A172 (cell line): Measurements from ENCODE around the gene RABEP1. TPM values are rescaled to one million over a fixed set of nuclear protein-coding genes. Genes with fewer than 3 reads are reported as not detected.
A peak's percentile ranks its signal among the peaks of the same experiment; 100 is the strongest.

ENCODE experiments used
- DNase-seq: peaks from one replicate; pipeline ENCODE4 v3.0.0-alpha.2; 2015; ENCODE audit warnings: low spot score
- total RNA-seq: library from RNA; depleted of rRNA; stranded (reverse); fragments of >200 nt; shearing (Covaris generic); gene quantifications from 2 replicates; pipeline ENCODE4 v1.2.3, GENCODE V29; 2014

RABEP1 gene
- total RNA-seq, 1 experiment from 2014 or later, result 60.9 TPM

- DNase-seq, result no peak
These were observed 82.1 kb downstream of the RABEP1 start for GRCh38 chr17:5364156-5364555.

- DNase-seq, result no peak
These were observed 82.6 kb downstream of the RABEP1 start for GRCh38 chr17:5364696-5365095.

GRCh38 chr17:5365831-5366230 lies 83.7 kb downstream of the RABEP1 start:
- DNase-seq, result no peak

GRCh38 chr17:5370411-5370810 lies 88.3 kb downstream of the RABEP1 start:
- no peak for DNase-seq

- no peak for DNase-seq
These were observed 91.0 kb downstream of the RABEP1 start for GRCh38 chr17:5373112-5373511.

GRCh38 chr17:5378566-5379207 lies 96.6 kb downstream of the RABEP1 start:
- DNase-seq, result no peak

GRCh38 chr17:5379351-5380107 lies 97.4 kb downstream of the RABEP1 start:
- DNase-seq, result no peak

- no peak for DNase-seq
These were observed 98.5 kb downstream of the RABEP1 start for GRCh38 chr17:5380491-5381135.

GRCh38 chr17:5381542-5381941 lies 99.5 kb downstream of the RABEP1 start:
- DNase-seq, result no peak

GRCh38 chr17:5391678-5392077 lies 109.6 kb downstream of the RABEP1 start:
- DNase-seq, result no peak

GRCh38 chr17:5396612-5397011 lies 114.5 kb downstream of the RABEP1 start:
- DNase-seq, result no peak

- no peak for DNase-seq
These were observed 117.7 kb downstream of the RABEP1 start for GRCh38 chr17:5399767-5400166.

GRCh38 chr17:5405400-5405799 lies 123.3 kb downstream of the RABEP1 start:
- DNase-seq, result no peak

- DNase-seq, result no peak
These were observed 126.1 kb downstream of the RABEP1 start for GRCh38 chr17:5408186-5408585.

GRCh38 chr17:5410594-5411272 lies 128.6 kb downstream of the RABEP1 start:
- DNase-seq, result no peak

GRCh38 chr17:5413682-5414081 lies 131.6 kb downstream of the RABEP1 start:
- DNase-seq, result peak; percentile 96

GRCh38 chr17:5416901-5417300 lies 134.8 kb downstream of the RABEP1 start:
- DNase-seq, result no peak

- DNase-seq, result peak; percentile 40
These were observed 136.8 kb downstream of the RABEP1 start for GRCh38 chr17:5418858-5419355.

GRCh38 chr17:5419356-5419958 lies 137.4 kb downstream of the RABEP1 start, which contains the start of gene NUP88:
NUP88 (minus strand) TSS chr17:5419662; CDS start chr17:5419650, 12 bp downstream.
- DNase-seq, result peak; percentile 98

GRCh38 chr17:5419959-5420653 lies 138.0 kb downstream of the RABEP1 start, which contains the start of gene RPAIN:
RPAIN (plus strand) TSS chr17:5420182; CDS start chr17:5420211, 29 bp downstream.
- DNase-seq, result no peak

GRCh38 chr17:5422505-5422904 lies 140.4 kb downstream of the RABEP1 start:
- peak; percentile 86 for DNase-seq
